ENCODE measurements around the gene ELOB.

The ELOB gene

DNA sequence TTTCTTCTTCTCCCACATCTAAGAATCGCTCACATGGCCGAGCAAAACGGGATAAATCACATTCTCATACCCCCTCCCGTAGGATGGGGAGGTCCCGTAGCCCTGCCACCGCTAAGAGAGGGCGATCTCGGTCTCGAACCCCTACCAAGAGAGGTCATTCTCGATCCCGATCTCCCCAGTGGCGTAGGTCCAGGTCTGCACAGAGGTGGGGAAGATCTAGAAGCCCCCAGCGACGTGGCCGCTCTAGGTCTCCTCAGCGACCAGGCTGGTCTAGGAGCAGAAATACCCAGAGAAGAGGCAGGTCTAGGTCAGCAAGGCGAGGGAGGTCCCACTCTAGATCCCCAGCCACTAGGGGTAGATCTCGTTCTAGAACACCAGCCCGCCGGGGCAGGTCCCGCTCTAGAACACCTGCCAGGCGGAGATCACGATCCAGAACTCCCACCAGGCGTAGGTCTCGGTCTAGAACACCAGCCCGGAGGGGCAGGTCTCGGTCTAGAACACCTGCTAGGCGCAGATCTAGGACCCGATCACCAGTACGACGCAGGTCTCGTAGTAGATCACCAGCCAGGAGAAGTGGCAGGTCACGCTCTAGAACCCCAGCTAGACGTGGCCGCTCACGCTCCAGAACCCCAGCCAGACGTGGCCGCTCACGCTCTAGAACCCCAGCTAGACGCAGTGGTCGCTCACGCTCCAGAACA, 15.0 kb downstream of the ELOB start:
- no peak for DNase-seq (ENCODE audit: low read depth)
- TF ChIP-seq, protein P1, sequence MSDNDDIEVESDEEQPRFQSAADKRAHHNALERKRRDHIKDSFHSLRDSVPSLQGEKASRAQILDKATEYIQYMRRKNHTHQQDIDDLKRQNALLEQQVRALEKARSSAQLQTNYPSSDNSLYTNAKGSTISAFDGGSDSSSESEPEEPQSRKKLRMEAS (IDR thresholded peaks at IDR 0.05; ENCODE audit: low read depth, low read length), result no peak
- TF ChIP-seq POLR2A (IDR thresholded peaks at IDR 0.05; ENCODE audit: extremely low read depth, insufficient read length) (no peak), MYC (IDR thresholded peaks at IDR 0.05; ENCODE audit: low read depth, low read length) (no peak)
- TF ChIP-seq, protein P2, sequence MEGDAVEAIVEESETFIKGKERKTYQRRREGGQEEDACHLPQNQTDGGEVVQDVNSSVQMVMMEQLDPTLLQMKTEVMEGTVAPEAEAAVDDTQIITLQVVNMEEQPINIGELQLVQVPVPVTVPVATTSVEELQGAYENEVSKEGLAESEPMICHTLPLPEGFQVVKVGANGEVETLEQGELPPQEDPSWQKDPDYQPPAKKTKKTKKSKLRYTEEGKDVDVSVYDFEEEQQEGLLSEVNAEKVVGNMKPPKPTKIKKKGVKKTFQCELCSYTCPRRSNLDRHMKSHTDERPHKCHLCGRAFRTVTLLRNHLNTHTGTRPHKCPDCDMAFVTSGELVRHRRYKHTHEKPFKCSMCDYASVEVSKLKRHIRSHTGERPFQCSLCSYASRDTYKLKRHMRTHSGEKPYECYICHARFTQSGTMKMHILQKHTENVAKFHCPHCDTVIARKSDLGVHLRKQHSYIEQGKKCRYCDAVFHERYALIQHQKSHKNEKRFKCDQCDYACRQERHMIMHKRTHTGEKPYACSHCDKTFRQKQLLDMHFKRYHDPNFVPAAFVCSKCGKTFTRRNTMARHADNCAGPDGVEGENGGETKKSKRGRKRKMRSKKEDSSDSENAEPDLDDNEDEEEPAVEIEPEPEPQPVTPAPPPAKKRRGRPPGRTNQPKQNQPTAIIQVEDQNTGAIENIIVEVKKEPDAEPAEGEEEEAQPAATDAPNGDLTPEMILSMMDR (IDR thresholded peaks at IDR 0.05; ENCODE audit: low read depth, low read length), result no peak
- no peak overlapping the region for H3K4me3 ChIP-seq (ENCODE audit: low read depth, low read length)

DNA sequence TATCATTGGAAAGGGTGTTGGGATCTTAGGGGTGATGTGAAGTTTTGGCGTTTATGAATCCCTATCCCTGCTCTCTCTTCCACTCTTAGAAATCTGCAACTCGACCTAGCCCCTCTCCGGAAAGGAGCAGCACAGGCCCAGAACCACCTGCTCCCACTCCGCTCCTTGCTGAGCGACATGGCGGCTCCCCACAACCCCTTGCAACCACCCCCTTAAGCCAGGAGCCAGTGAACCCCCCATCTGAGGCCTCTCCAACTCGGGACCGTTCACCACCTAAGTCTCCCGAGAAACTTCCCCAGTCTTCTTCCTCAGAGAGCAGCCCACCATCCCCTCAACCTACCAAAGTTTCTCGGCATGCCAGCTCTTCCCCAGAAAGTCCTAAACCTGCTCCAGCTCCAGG, 15.6 kb downstream of the ELOB start:
- H3K4me3 ChIP-seq (ENCODE audit: low read depth, low read length), result no peak overlapping the region
- DNase-seq (ENCODE audit: low read depth), result no peak
- TF ChIP-seq MYC (IDR thresholded peaks at IDR 0.05; ENCODE audit: low read depth, low read length) (no peak), POLR2A (IDR thresholded peaks at IDR 0.05; ENCODE audit: extremely low read depth, insufficient read length) (no peak)
- TF ChIP-seq, protein P2 (IDR thresholded peaks at IDR 0.05; ENCODE audit: low read depth, low read length), result no peak
- TF ChIP-seq, protein P1 (IDR thresholded peaks at IDR 0.05; ENCODE audit: low read depth, low read length), result no peak

DNA sequence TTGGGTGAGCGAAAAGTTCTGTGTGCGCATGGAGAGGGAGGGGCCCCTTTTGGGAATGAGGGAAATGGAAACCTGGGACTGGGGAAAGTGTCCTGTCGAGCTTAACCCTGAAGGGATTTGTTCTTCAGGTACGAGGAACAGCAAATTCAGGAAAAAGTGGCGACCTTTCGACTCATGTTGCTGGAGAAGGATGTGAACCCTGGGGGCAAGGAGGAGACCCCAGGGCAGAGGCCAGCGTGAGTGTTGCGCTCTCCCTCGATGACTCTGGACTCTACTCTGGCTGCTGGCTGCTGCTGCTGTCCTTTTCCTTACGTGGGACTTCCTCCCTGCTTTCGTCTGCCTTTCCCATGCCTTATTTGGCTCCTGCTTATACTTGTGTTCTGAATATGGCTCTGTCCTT, 19.7 kb downstream of the ELOB start:
- TF ChIP-seq MYC (IDR thresholded peaks at IDR 0.05; ENCODE audit: low read depth, low read length) (no peak), POLR2A (IDR thresholded peaks at IDR 0.05; ENCODE audit: extremely low read depth, insufficient read length) (no peak)
- TF ChIP-seq, protein P2 (IDR thresholded peaks at IDR 0.05; ENCODE audit: low read depth, low read length), result no peak
- TF ChIP-seq, protein P1 (IDR thresholded peaks at IDR 0.05; ENCODE audit: low read depth, low read length), result no peak
- no peak for DNase-seq (ENCODE audit: low read depth)
- no peak overlapping the region for H3K4me3 ChIP-seq (ENCODE audit: low read depth, low read length)

DNA sequence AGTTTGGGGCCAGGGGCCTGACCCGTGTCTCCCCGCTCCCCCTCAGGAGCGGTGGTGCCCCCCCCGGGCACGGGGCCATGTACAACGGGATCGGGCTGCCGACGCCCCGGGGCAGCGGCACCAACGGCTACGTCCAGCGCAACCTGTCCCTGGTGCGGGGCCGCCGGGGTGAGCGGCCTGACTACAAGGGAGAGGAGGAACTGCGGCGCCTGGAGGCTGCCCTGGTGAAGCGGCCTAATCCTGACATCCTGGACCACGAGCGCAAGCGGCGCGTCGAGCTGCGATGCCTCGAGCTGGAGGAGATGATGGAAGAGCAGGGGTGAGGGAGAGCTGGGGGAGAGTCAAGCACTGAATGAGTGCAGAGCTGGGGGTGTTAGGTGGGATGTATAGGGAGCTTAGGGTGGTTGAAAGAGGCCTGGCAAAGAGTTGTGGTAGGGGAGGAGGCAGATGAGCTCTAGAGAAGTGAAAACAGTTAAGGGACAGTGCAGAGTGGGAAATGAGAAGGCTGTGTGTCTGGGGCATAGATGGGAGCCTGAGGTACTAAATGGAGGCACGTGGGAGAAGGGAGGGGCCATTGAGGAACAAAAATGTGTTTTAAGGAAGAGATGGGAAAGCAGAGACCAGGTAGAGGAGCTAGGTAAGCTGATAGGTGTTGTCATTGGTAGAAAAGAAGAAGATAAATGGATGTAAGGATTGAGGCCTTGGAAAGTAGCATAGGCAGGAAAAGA, 20.6 kb downstream of the ELOB start:
- TF ChIP-seq POLR2A (IDR thresholded peaks at IDR 0.05; ENCODE audit: extremely low read depth, insufficient read length), result no peak
- TF ChIP-seq, protein P1 (IDR thresholded peaks at IDR 0.05; ENCODE audit: low read depth, low read length), result no peak
- H3K4me3 ChIP-seq (ENCODE audit: low read depth, low read length), result peak overlapping the region; percentile 99
- DNase-seq (ENCODE audit: low read depth), result no peak

DNA sequence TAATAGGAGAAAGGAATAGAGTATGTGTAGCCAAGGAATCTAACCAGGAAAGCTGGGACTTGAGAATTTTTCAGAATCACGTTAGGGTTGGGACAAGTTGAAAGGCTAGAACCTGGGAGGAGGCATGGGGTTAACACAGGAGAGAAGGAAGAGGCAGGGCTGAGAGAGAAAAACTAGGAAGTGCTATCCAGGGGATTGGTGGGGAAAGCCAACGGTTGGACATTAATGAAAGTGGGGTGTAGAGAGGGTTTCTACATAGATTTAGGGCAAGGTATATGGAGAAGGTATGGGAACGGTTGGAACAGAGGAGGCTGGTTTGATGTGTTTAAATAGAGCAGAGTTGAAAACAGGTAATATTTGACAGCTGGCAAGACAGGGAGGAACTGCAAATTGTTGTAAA, 21.9 kb downstream of the ELOB start:
- peak overlapping the region; percentile 99 for H3K4me3 ChIP-seq (ENCODE audit: low read depth, low read length)
- TF ChIP-seq, protein P1 (IDR thresholded peaks at IDR 0.05; ENCODE audit: low read depth, low read length), result no peak
- TF ChIP-seq MYC (IDR thresholded peaks at IDR 0.05; ENCODE audit: low read depth, low read length), result no peak
- TF ChIP-seq POLR2A (IDR thresholded peaks at IDR 0.05; ENCODE audit: extremely low read depth, insufficient read length), result no peak
- TF ChIP-seq, protein P2 (IDR thresholded peaks at IDR 0.05; ENCODE audit: low read depth, low read length), result no peak
- DNase-seq (ENCODE audit: low read depth), result no peak

DNA sequence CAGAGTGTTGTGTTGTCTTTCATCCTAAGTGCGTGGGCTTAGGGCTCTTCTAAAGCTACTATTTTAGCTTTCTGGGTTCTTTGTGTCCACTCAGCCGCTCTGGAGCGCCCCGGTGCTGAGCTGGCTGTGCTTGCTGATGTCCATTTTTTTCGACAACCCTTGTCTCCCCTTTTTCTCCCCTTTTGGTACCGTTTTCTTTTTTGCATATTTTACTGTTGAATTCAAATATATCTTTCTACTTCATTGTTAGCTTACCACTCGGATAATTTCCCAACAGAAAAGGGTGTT, 23.4 kb downstream of the ELOB start:
- DNase-seq (ENCODE audit: low read depth), result no peak
- TF ChIP-seq, protein P2 (IDR thresholded peaks at IDR 0.05; ENCODE audit: low read depth, low read length), result no peak
- TF ChIP-seq MYC (IDR thresholded peaks at IDR 0.05; ENCODE audit: low read depth, low read length) (no peak), POLR2A (IDR thresholded peaks at IDR 0.05; ENCODE audit: extremely low read depth, insufficient read length) (no peak)
- TF ChIP-seq, protein P1 (IDR thresholded peaks at IDR 0.05; ENCODE audit: low read depth, low read length), result no peak
- H3K4me3 ChIP-seq (ENCODE audit: low read depth, low read length), result peak overlapping the region; percentile 99

Measured in NB4 (cell line).